ENCODE data around the gene NUDT9.
"Not testable (repeated sequence)": the region's sequence is repeated elsewhere in the genome, so short reads cannot be mapped to it uniquely, and the experiment has no call there.

Gene NUDT9

GRCh38 chr4:87410157-87410556 is 12.2 kb upstream of the NUDT9 start:
- no peak for DNase-seq

- DNase-seq: no peak
Measured at GRCh38 chr4:87410679-87411078, 11.7 kb upstream of the NUDT9 start.

GRCh38 chr4:87414816-87415215 is 7.6 kb upstream of the NUDT9 start:
- DNase-seq: no peak

- DNase-seq: no peak
Measured at GRCh38 chr4:87416965-87417364, 5.4 kb upstream of the NUDT9 start.

GRCh38 chr4:87418410-87418809 is 4.0 kb upstream of the NUDT9 start:
- DNase-seq: not testable (repeated sequence)

- DNase-seq: no peak
Measured at GRCh38 chr4:87419578-87420249, 2.7 kb upstream of the NUDT9 start.

GRCh38 chr4:87420276-87420830 is 2.0 kb upstream of the NUDT9 start:
- DNase-seq: no peak

GRCh38 chr4:87423317-87424098 is 1.1 kb downstream of the NUDT9 start:
- DNase-seq: no peak

- DNase-seq: not testable (repeated sequence)
Measured at GRCh38 chr4:87424099-87424543, 1.7 kb downstream of the NUDT9 start.

- no peak for DNase-seq
Measured at GRCh38 chr4:87425711-87426110, 3.3 kb downstream of the NUDT9 start.

- DNase-seq: no peak
Measured at GRCh38 chr4:87426865-87427517, 4.6 kb downstream of the NUDT9 start.

- no peak for DNase-seq
Measured at GRCh38 chr4:87427518-87427868, 5.1 kb downstream of the NUDT9 start.

GRCh38 chr4:87428979-87429378 is 6.6 kb downstream of the NUDT9 start:
- no peak for DNase-seq

- no peak for DNase-seq
Measured at GRCh38 chr4:87430038-87430437, 7.7 kb downstream of the NUDT9 start.

GRCh38 chr4:87433342-87433741 is 11.0 kb downstream of the NUDT9 start:
- DNase-seq: no peak

- DNase-seq: no peak
Measured at GRCh38 chr4:87442889-87443288, 20.5 kb downstream of the NUDT9 start.

- DNase-seq: no peak
Measured at GRCh38 chr4:87444741-87445140, 22.4 kb downstream of the NUDT9 start.

- DNase-seq: no peak
Measured at GRCh38 chr4:87445964-87446363, 23.6 kb downstream of the NUDT9 start.

- not testable (repeated sequence) for DNase-seq
Measured at GRCh38 chr4:87446375-87446774, 24.0 kb downstream of the NUDT9 start.

- DNase-seq: no peak
Measured at GRCh38 chr4:87451537-87451936, 29.2 kb downstream of the NUDT9 start.

- DNase-seq: no peak
Measured at GRCh38 chr4:87458913-87459312, 36.5 kb downstream of the NUDT9 start.

GRCh38 chr4:87461281-87461700 is 38.9 kb downstream of the NUDT9 start:
- DNase-seq: no peak

GRCh38 chr4:87462102-87462501 is 39.7 kb downstream of the NUDT9 start:
- DNase-seq: no peak
